Measurements from ENCODE around the gene RECQL5.

DNA sequence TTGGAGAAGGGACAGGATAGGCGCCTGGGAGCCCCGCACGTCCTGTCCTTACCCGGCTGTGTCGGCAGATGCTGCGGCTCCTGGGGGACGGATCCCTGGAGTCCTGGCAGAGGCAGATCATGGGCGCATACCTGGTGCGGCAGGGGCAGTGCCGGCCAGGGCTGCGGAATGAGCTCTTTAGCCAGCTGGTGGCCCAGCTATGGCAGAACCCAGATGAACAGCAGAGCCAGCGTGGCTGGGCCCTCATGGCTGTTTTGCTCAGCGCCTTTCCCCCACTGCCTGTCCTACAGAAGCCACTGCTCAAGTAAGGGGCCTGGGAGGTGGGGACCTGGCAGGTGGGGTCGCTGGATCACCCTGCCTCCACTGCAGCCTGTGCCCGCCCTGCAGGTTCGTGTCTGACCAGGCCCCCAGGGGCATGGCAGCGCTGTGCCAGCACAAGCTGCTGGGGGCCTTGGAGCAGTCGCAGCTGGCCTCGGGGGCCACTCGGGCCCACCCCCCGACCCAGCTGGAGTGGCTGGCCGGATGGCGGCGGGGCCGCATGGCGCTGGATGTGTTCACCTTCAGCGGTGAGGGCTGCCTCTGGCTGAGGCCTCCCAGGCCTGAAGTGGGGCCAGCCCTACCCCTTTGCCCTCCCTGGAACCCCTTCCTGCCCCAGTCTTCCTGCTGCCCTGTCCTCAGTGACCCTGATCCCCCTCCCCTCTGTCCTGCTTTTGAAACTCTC lies 53.9 kb downstream of the RECQL5 start:
- TF ChIP-seq, protein P1, sequence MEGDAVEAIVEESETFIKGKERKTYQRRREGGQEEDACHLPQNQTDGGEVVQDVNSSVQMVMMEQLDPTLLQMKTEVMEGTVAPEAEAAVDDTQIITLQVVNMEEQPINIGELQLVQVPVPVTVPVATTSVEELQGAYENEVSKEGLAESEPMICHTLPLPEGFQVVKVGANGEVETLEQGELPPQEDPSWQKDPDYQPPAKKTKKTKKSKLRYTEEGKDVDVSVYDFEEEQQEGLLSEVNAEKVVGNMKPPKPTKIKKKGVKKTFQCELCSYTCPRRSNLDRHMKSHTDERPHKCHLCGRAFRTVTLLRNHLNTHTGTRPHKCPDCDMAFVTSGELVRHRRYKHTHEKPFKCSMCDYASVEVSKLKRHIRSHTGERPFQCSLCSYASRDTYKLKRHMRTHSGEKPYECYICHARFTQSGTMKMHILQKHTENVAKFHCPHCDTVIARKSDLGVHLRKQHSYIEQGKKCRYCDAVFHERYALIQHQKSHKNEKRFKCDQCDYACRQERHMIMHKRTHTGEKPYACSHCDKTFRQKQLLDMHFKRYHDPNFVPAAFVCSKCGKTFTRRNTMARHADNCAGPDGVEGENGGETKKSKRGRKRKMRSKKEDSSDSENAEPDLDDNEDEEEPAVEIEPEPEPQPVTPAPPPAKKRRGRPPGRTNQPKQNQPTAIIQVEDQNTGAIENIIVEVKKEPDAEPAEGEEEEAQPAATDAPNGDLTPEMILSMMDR (IDR thresholded peaks at IDR 0.05; ENCODE audit: poor library complexity, severe bottlenecking) = no peak
- TF ChIP-seq EP300 (conservative IDR thresholded peaks at IDR 0.05; ENCODE audit: poor library complexity, severe bottlenecking) (no peak), POLR2AphosphoS5 (IDR thresholded peaks at IDR 0.05) (no peak), EZH2 (IDR thresholded peaks at IDR 0.05; ENCODE audit: borderline replicate concordance, insufficient read depth, low read length, poor library complexity, severe bottlenecking) (no peak)
- TF ChIP-seq, protein P2, sequence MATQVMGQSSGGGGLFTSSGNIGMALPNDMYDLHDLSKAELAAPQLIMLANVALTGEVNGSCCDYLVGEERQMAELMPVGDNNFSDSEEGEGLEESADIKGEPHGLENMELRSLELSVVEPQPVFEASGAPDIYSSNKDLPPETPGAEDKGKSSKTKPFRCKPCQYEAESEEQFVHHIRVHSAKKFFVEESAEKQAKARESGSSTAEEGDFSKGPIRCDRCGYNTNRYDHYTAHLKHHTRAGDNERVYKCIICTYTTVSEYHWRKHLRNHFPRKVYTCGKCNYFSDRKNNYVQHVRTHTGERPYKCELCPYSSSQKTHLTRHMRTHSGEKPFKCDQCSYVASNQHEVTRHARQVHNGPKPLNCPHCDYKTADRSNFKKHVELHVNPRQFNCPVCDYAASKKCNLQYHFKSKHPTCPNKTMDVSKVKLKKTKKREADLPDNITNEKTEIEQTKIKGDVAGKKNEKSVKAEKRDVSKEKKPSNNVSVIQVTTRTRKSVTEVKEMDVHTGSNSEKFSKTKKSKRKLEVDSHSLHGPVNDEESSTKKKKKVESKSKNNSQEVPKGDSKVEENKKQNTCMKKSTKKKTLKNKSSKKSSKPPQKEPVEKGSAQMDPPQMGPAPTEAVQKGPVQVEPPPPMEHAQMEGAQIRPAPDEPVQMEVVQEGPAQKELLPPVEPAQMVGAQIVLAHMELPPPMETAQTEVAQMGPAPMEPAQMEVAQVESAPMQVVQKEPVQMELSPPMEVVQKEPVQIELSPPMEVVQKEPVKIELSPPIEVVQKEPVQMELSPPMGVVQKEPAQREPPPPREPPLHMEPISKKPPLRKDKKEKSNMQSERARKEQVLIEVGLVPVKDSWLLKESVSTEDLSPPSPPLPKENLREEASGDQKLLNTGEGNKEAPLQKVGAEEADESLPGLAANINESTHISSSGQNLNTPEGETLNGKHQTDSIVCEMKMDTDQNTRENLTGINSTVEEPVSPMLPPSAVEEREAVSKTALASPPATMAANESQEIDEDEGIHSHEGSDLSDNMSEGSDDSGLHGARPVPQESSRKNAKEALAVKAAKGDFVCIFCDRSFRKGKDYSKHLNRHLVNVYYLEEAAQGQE (IDR thresholded peaks at IDR 0.05; ENCODE audit: borderline replicate concordance) = no peak

Measured in neural cell (in vitro differentiated cells).